Lower leg skin (tissue), 3 donors: ENCODE data around the gene ASMTL.

Experiments
- CTCF ChIP-seq, 3 donors: fragments of 450-650 bp; IDR thresholded peaks; one replicate each; pipeline ENCODE4 v1.5.1; 2016; ENCODE audit warnings: antibody characterized with exemption in 3 of 3, mild to moderate bottlenecking in 3 of 3, moderate library complexity in 2 of 3
- POLR2A ChIP-seq, 2 donors: fragments of 450-650 bp; IDR thresholded peaks; one replicate each; pipeline ENCODE4 v1.6.1; 2016 to 2017; ENCODE audit warnings: antibody characterized with exemption in 2 of 2, mild to moderate bottlenecking in 1 of 2, moderate library complexity in 1 of 2

GRCh38 chrX:1480082-1480785 is 27.5 kb upstream of the ASMTL start:
- TF ChIP-seq POLR2A (IDR thresholded peaks at IDR 0.05): no peak
- TF ChIP-seq CTCF (IDR thresholded peaks at IDR 0.05): no peak
